RWPE1 (cell line): ENCODE results near the gene ID1.
"Not testable (repeated sequence)": the region's sequence is repeated elsewhere in the genome, so short reads cannot be mapped to it uniquely, and the experiment has no call there.

ENCODE experiments used
- CTCF ChIA-PET: fragments of 350-600 bp; sonication (Branson Sonifier 250); formaldehyde crosslinking; extraction: SDS; loops from one replicate; lab custom pipeline; 2021; lab: Yijun Ruan, JAX
- POLR2A ChIA-PET: fragments of 400-600 bp; formaldehyde crosslinking; extraction: SDS; loops from one replicate; lab custom pipeline; 2020; ENCODE audit warnings: antibody characterized with exemption; ENCODE audit not compliant: low non-redundant PET; lab: Yijun Ruan, JAX
- DNase-seq: peaks from one replicate; pipeline ENCODE4 v3.0.0; 2012; ENCODE audit warnings: low spot score
- H3K27ac ChIP-seq: fragments of 450-650 bp; 2 replicates; pipeline ENCODE4 v1.5.1; 2017
- TF ChIP-seq, protein P1 (sequence below): fragments of 450-650 bp; conservative IDR thresholded peaks from 2 replicates; pipeline ENCODE4 v1.5.1; 2017; ENCODE audit warnings: low read depth, mild to moderate bottlenecking

ID1 gene

GRCh38 chr20:31572042-31572700, 32.9 kb upstream of the ID1 start:
- DNase-seq: peak; percentile 52
- ChIA-PET POLR2A (interaction anchor here (1.3 to 3.4 kb wide), 6 partner anchors 9 to 39 kb away, joined by 3 to 54 read pairs (median 33); partner anchors contain the start of gene ID1), CTCF (interaction anchor here (0.7 to 4.1 kb wide), 5 partner anchors 9 to 40 kb away, joined by 3 to 62 read pairs (median 4); a partner anchor contains a TSS)
- H3K27ac ChIP-seq: peak overlapping the region; percentile 93
- TF ChIP-seq, protein P1, sequence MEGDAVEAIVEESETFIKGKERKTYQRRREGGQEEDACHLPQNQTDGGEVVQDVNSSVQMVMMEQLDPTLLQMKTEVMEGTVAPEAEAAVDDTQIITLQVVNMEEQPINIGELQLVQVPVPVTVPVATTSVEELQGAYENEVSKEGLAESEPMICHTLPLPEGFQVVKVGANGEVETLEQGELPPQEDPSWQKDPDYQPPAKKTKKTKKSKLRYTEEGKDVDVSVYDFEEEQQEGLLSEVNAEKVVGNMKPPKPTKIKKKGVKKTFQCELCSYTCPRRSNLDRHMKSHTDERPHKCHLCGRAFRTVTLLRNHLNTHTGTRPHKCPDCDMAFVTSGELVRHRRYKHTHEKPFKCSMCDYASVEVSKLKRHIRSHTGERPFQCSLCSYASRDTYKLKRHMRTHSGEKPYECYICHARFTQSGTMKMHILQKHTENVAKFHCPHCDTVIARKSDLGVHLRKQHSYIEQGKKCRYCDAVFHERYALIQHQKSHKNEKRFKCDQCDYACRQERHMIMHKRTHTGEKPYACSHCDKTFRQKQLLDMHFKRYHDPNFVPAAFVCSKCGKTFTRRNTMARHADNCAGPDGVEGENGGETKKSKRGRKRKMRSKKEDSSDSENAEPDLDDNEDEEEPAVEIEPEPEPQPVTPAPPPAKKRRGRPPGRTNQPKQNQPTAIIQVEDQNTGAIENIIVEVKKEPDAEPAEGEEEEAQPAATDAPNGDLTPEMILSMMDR: no peak

- peak overlapping the region; percentile 93 for H3K27ac ChIP-seq
- ChIA-PET POLR2A (interaction anchor here (0.6 to 3.4 kb wide), 13 partner anchors 9 to 39 kb away, joined by 3 to 54 read pairs (median 7); partner anchors contain the start of gene ID1), CTCF (interaction anchor here (0.6 to 4.1 kb wide), 7 partner anchors 10 to 1728 kb away, joined by 3 to 62 read pairs (median 5); a partner anchor contains a TSS)
- DNase-seq: peak; percentile 99
- TF ChIP-seq, protein P1: no peak
Observed at GRCh38 chr20:31572701-31573554, 32.2 kb upstream of the ID1 start.

- CTCF ChIA-PET: interaction anchor here (0.9 to 4.1 kb wide), 4 partner anchors 11 to 38 kb away, joined by 5 to 62 read pairs (median 10); no protein-coding TSS in a partner anchor
Observed at GRCh38 chr20:31573555-31574321, 31.4 kb upstream of the ID1 start.

DNA sequence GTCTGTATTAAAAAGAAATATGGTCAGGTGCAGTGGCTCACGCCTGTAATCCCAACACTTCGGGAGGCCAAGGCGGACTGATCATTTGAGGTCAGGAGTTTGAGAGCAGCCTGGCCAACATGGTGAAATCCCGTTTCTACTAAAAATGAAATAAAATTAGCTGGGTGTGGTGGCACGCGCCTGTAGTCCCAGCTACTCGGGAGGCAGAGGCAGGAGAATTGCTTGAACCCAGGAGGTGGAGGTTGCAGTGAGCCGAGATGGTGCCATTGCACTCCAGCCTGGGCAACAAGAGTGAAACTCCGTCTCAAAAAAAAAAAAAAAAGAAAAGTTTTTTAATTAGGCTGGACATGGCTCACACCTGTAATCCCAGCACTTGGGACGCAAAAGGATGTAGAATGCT, 30.1 kb upstream of the ID1 start:
- peak overlapping the region; percentile 51 for H3K27ac ChIP-seq
- ChIA-PET CTCF (interaction anchor here (0.6 to 4.1 kb wide), 4 partner anchors 12 to 38 kb away, joined by 3 to 62 read pairs (median 6); no protein-coding TSS in a partner anchor), POLR2A (interaction anchor here (0.9 to 3.4 kb wide), 2 partner anchors 17 to 28 kb away, joined by 6 to 42 read pairs; no protein-coding TSS in a partner anchor)
- DNase-seq: not testable (repeated sequence)

More at GRCh38 chr20:31573555-31574321, 31.4 kb upstream of the ID1 start:
- POLR2A ChIA-PET: interaction anchor here (0.7 to 3.4 kb wide), 11 partner anchors 8 to 38 kb away, joined by 4 to 54 read pairs (median 8); partner anchors contain the start of gene ID1
- peak overlapping the region; percentile 93 for H3K27ac ChIP-seq
- TF ChIP-seq, protein P1: no peak
- no peak for DNase-seq

- TF ChIP-seq, protein P1: no peak
- ChIA-PET POLR2A (interaction anchor here (1.6 kb wide), 1 partner anchor 26 kb away, joined by 7 read pairs; no protein-coding TSS in a partner anchor), CTCF (interaction anchor here (2.1 to 2.9 kb wide), 2 partner anchors 14 to 36 kb away, joined by 13 to 19 read pairs; no protein-coding TSS in a partner anchor)
- H3K27ac ChIP-seq: peak overlapping the region; percentile 19
- no peak for DNase-seq
Observed at GRCh38 chr20:31576751-31577150, 28.3 kb upstream of the ID1 start.

GRCh38 chr20:31577194-31577593, 27.9 kb upstream of the ID1 start:
- TF ChIP-seq, protein P1: no peak
- CTCF ChIA-PET: interaction anchor here (2.1 to 2.9 kb wide), 2 partner anchors 15 to 35 kb away, joined by 13 to 19 read pairs; no protein-coding TSS in a partner anchor
- POLR2A ChIA-PET: interaction anchor here (1.2 to 1.6 kb wide), 3 partner anchors 15 to 30 kb away, joined by 3 to 7 read pairs (median 3); no protein-coding TSS in a partner anchor
- DNase-seq: no peak
- H3K27ac ChIP-seq: peak overlapping the region; percentile 19
